Transverse colon (tissue), 4 donors: ENCODE results near the gene EAF2.

Source experiments
- CTCF ChIP-seq, 5 experiments: fragments of 200-600 bp in 3 of 5; fragments of 450-650 bp in 2 of 5; sonication (generic) in 3 of 5; IDR thresholded peaks; 1 replicate in 2 of 5; 2 replicates in 3 of 5; pipeline ENCODE4 v1.5.1; 2016 to 2017; ENCODE audit warnings: antibody characterized with exemption in 5 of 5, inconsistent platforms in 3 of 5, mild to moderate bottlenecking in 2 of 5, moderate library complexity in 1 of 5
- POLR2AphosphoS5 ChIP-seq, 3 donors: sonication (generic); formaldehyde crosslinking; IDR thresholded peaks; one replicate each; pipeline ENCODE4 v1.6.1; 2016; ENCODE audit warnings: antibody characterized with exemption in 3 of 3

DNA sequence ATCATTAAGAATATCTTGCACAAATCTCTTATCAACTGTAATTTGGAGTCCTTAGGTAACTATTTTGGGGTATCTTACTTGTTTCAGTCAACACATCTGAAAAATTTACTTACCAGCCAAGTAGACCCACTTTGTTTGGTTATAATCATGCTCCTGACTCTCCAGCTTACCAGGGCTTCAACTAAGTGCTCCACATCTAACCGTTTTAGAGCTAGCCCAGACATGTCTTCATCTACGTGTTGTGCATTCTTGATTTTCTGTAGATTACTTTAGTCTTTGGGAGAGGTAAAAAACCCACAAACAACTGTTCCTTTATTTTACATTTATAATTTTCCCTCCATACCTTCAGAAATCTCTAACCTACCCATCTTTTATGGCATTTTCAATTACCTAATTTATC is 17.2 kb downstream of the EAF2 start:
- TF ChIP-seq CTCF (IDR thresholded peaks at IDR 0.05) (no peak), POLR2AphosphoS5 (IDR thresholded peaks at IDR 0.05) (no peak)
